ENCODE data around the gene S100A8. TPM values are rescaled to one million over a fixed set of nuclear protein-coding genes. Genes with fewer than 3 reads are reported as not detected.

The S100A8 gene
- total and polyA plus RNA-seq, 4 donors, result 38.4 to 99.3 (median 41.9) TPM

DNA sequence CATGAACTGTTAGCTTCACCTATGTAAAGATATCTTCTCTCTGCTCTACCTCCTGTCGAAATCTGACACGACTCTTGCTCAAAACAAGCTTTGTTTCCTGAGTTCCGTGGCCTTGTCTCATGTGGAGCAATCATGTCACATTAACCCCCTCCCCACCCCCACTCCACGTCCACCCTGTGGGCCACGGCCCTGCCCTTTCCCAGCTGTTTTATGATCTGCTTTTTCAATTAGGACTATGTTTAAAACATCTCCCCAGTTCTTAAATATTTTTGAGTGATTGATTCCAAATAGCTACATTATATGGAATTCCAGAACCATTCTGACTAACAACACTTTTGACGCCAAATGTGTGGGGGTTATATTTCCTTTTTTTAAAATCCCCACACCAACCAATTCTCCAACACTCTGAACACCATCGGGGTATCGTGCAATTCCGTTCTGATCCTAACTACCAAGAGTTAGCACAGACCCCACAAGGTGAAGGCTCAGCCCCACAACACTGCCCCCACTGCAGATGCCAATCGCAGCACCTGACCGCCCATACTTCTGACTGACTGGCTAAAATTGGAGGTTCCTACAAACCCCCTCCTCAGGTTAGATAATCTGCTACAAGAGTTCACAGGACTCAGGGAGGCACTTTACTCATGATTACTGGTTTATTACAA lies 12.7 kb upstream of the S100A8 start:
- TF ChIP-seq ATF3 (IDR thresholded peaks at IDR 0.05) (no peak), EGR1 (IDR thresholded peaks at IDR 0.05; ENCODE audit: low read depth in 2 of 2) (no peak), YY1 (IDR thresholded peaks at IDR 0.05) (no peak), JUND (IDR thresholded peaks at IDR 0.05) (no peak)
- TF ChIP-seq, protein P1, sequence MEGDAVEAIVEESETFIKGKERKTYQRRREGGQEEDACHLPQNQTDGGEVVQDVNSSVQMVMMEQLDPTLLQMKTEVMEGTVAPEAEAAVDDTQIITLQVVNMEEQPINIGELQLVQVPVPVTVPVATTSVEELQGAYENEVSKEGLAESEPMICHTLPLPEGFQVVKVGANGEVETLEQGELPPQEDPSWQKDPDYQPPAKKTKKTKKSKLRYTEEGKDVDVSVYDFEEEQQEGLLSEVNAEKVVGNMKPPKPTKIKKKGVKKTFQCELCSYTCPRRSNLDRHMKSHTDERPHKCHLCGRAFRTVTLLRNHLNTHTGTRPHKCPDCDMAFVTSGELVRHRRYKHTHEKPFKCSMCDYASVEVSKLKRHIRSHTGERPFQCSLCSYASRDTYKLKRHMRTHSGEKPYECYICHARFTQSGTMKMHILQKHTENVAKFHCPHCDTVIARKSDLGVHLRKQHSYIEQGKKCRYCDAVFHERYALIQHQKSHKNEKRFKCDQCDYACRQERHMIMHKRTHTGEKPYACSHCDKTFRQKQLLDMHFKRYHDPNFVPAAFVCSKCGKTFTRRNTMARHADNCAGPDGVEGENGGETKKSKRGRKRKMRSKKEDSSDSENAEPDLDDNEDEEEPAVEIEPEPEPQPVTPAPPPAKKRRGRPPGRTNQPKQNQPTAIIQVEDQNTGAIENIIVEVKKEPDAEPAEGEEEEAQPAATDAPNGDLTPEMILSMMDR (IDR thresholded peaks at IDR 0.05; ENCODE audit: low read depth, low read length, missing input control), result no peak
- TF ChIP-seq, protein P2, sequence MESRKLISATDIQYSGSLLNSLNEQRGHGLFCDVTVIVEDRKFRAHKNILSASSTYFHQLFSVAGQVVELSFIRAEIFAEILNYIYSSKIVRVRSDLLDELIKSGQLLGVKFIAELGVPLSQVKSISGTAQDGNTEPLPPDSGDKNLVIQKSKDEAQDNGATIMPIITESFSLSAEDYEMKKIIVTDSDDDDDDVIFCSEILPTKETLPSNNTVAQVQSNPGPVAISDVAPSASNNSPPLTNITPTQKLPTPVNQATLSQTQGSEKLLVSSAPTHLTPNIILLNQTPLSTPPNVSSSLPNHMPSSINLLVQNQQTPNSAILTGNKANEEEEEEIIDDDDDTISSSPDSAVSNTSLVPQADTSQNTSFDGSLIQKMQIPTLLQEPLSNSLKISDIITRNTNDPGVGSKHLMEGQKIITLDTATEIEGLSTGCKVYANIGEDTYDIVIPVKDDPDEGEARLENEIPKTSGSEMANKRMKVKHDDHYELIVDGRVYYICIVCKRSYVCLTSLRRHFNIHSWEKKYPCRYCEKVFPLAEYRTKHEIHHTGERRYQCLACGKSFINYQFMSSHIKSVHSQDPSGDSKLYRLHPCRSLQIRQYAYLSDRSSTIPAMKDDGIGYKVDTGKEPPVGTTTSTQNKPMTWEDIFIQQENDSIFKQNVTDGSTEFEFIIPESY (IDR thresholded peaks at IDR 0.05), result no peak
- Histone ChIP-seq H3K27me3 (ENCODE audit: control insufficient read depth in 4 of 4, insufficient read depth in 4 of 4, low read length in 3 of 4) (peaks cover 0 to 3% (median 0%) of the 10 kb centered on the region in 4 donors), H3K36me3 (ENCODE audit: control insufficient read depth in 4 of 4, insufficient read depth in 3 of 4, low read depth in 1 of 4, low read length in 3 of 4) (no peaks in the 10 kb centered on the region), H3K9me3 (ENCODE audit: control insufficient read depth in 4 of 4, low read length in 3 of 4) (no peaks in the 10 kb centered on the region), H3K4me3 (ENCODE audit: low read depth in 1 of 3, low read length in 3 of 3) (no peak overlapping the region), H3K27ac (ENCODE audit: low read depth in 1 of 2, low read length in 2 of 2) (no peak overlapping the region), H3K9ac (ENCODE audit: low read depth in 1 of 2, low read length in 2 of 2) (no peak overlapping the region), H3K4me1 (ENCODE audit: control insufficient read depth in 4 of 4, insufficient read depth in 4 of 4, low read length in 3 of 4) (no peaks in the 10 kb centered on the region)
- 74% methylated on average over 11 of the region's 11 CpGs for WGBS
- peak; percentile 3 for DNase-seq (ENCODE audit: low spot score)

DNA sequence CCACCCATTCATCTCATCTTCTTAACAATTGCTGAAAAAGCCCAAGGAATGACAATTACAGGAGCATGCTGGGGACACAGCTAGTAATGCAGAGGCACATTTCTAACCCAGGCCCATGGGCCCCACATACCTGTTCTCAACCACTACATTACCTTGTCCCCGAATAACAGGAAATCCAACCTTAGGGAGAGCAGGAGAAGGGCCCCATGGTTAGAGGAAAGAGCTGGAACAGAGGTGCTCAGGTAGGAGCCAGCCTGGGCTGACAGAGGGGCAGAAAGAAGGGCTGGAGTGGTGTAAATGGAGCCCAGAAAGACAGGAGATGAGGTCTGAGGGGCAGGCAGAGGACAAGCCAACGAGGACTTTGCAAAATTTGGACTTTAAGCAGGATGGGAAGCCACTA lies 11.4 kb upstream of the S100A8 start:
- peak; percentile 8 for DNase-seq (ENCODE audit: low spot score)
- Histone ChIP-seq H3K4me1 (ENCODE audit: control insufficient read depth in 4 of 4, insufficient read depth in 4 of 4, low read length in 3 of 4) (no peaks in the 10 kb centered on the region), H3K27ac (ENCODE audit: low read depth in 1 of 2, low read length in 2 of 2) (no peak overlapping the region), H3K4me3 (ENCODE audit: low read depth in 1 of 3, low read length in 3 of 3) (no peak overlapping the region), H3K36me3 (ENCODE audit: control insufficient read depth in 4 of 4, insufficient read depth in 3 of 4, low read depth in 1 of 4, low read length in 3 of 4) (no peaks in the 10 kb centered on the region), H3K9me3 (ENCODE audit: control insufficient read depth in 4 of 4, low read length in 3 of 4) (no peaks in the 10 kb centered on the region), H3K9ac (ENCODE audit: low read depth in 1 of 2, low read length in 2 of 2) (no peak overlapping the region), H3K27me3 (ENCODE audit: control insufficient read depth in 4 of 4, insufficient read depth in 4 of 4, low read length in 3 of 4) (peaks cover 0 to 3% (median 0%) of the 10 kb centered on the region in 4 donors)
- TF ChIP-seq FOXA2 (IDR thresholded peaks at IDR 0.05) (no peak), RAD21 (IDR thresholded peaks at IDR 0.05) (no peak), RXRA (IDR thresholded peaks at IDR 0.05) (no peak), HNF4A (conservative IDR thresholded peaks at IDR 0.05) (no peak), ATF3 (IDR thresholded peaks at IDR 0.05) (no peak), HNF4G (IDR thresholded peaks at IDR 0.05) (no peak)
- TF ChIP-seq, protein P1 (IDR thresholded peaks at IDR 0.05; ENCODE audit: low read depth, low read length, missing input control), result no peak
- WGBS, result 48% methylated on average over 2 of the region's 2 CpGs

All from liver (tissue), 9 donors.